Heart left ventricle (tissue), 13 donors: Measurements from ENCODE around the gene OGFR.

Experiments used
- POLR2A ChIP-seq, 2 donors: fragments of 450-650 bp; IDR thresholded peaks; one replicate each; pipeline ENCODE4 v1.6.1; 2017; ENCODE audit warnings: antibody characterized with exemption in 2 of 2, mild to moderate bottlenecking in 2 of 2, moderate library complexity in 2 of 2
- TF ChIP-seq, protein P1 (sequence below), 12 donors: fragments of 200-600 bp; sonication (generic) in 4 of 12; IDR thresholded peaks; one replicate each; pipeline versions ENCODE4 v1.5.0 to v1.8.0; 2018 to 2022; ENCODE audit warnings: antibody characterized with exemption in 12 of 12, mild to moderate bottlenecking in 5 of 12
- donor health status: ischemic (EF 13 %, LVEDD 7.1; RV severe dilation, severe dysfunction).
- donor health status: DM: no; HTN: yes; CAD: no.
- donor health status: DM: no; HTN: no; CAD: no.
- donor health status: ischemic (EF 25% LVEDD 6.9; RV normal size, moderate dysfunction).
- donor health status: ischemic (EF 25% LVEDD 5.7; RV mildly dilated, moderate dysfunction).
- donor health status: ischemic (EF 35%, LVEDD 5.7; RV mildly dilated, moderate dysfunction).
- donor health status: nonischemic (EF 11% LVEDD 7.7; RV severe dilation, severe dysfunction).
- donor health status: DM: yes; HTN: yes; CAD: no.
- donor health status: PGD.
- donor health status: ischemic (EF 29% LVEDD 5.4; RV normal size, mild dysfunction).
- donor health status: nonischemic (EF 23%, LVEDD 6.1; RV moderate dilation, normal function).

DNA sequence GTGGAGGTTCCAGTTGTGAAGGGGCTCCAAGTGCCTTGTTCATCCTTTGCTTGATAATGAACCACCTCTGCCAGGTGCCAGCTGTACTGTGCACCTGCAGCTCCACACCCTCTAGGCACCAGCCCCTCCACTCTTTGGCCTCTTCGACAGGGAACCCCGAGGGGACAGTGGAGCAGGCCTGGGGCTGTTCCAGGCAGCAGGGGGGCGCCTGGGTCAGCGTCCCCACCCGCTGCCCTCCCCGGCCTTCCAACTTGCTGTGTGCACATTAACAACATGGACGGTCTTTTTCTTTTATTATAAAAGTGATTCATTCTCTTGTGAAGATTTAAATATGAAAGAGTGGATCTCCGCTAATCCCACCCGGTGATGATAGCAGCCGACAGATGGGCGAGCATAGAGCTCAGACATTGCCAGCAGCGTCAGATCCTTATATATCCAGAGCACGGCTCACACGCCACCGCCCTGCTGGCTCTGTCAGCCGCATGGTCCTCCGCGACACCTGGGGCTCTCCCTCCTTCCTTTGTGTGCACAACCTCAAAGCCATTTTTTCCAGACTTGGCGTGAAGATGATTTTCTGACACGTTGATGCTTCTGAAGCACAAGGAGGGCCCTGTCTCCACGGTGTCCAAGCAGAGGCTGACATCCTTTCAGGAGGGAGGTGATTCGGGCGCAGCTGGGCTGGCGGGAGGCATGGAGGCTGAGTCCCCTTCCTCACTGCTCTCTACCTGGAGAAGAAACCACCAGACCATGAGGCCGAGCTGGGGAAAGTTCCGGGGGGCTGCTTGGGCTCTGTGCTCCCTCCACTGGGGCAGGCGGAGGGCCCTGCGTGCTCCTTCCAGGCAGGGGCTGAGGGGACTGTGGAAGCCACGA is 30.6 kb upstream of the OGFR start:
- TF ChIP-seq, protein P1, sequence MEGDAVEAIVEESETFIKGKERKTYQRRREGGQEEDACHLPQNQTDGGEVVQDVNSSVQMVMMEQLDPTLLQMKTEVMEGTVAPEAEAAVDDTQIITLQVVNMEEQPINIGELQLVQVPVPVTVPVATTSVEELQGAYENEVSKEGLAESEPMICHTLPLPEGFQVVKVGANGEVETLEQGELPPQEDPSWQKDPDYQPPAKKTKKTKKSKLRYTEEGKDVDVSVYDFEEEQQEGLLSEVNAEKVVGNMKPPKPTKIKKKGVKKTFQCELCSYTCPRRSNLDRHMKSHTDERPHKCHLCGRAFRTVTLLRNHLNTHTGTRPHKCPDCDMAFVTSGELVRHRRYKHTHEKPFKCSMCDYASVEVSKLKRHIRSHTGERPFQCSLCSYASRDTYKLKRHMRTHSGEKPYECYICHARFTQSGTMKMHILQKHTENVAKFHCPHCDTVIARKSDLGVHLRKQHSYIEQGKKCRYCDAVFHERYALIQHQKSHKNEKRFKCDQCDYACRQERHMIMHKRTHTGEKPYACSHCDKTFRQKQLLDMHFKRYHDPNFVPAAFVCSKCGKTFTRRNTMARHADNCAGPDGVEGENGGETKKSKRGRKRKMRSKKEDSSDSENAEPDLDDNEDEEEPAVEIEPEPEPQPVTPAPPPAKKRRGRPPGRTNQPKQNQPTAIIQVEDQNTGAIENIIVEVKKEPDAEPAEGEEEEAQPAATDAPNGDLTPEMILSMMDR (IDR thresholded peaks at IDR 0.05): no peak
- no peak for TF ChIP-seq POLR2A (IDR thresholded peaks at IDR 0.05)
